Activated T-cell treated with anti-CD3 and anti-CD28 coated beads for 4 hours (primary cell): ENCODE results near the gene PCBP2.
"Not testable (repeated sequence)": the region's sequence is repeated elsewhere in the genome, so short reads cannot be mapped to it uniquely, and the experiment has no call there.

Experiments used
- DNase-seq: peaks from one replicate; pipeline ENCODE4 v3.0.0-alpha.2; 2020

The PCBP2 gene

GRCh38 chr12:53441040-53441833, 10.7 kb upstream of the PCBP2 start, which contains the start of gene PRR13:
Gene PRR13, plus strand, starts transcription at chr12:53441734. Its CDS starts 981 bp downstream, at chr12:53442715.
- peak; percentile 98 for DNase-seq

- DNase-seq, result no peak
These were observed 7.9 kb upstream of the PCBP2 start for GRCh38 chr12:53443955-53444354.

- not testable (repeated sequence) for DNase-seq
These were observed 7.1 kb upstream of the PCBP2 start for GRCh38 chr12:53444593-53445325.

- DNase-seq, result no peak
These were observed 966 bp upstream of the PCBP2 start for GRCh38 chr12:53450936-53451335.

- peak; percentile 71 for DNase-seq
These were observed 516 bp downstream of the PCBP2 start for GRCh38 chr12:53452159-53453077.

GRCh38 chr12:53453953-53454640, 2.2 kb downstream of the PCBP2 start:
- DNase-seq, result no peak

- no peak for DNase-seq
These were observed 2.8 kb downstream of the PCBP2 start for GRCh38 chr12:53454707-53455106.

- no peak for DNase-seq
These were observed 4.9 kb downstream of the PCBP2 start for GRCh38 chr12:53456654-53457366.

- DNase-seq, result no peak
These were observed 7.2 kb downstream of the PCBP2 start for GRCh38 chr12:53459097-53459496.

- DNase-seq, result no peak
These were observed 9.2 kb downstream of the PCBP2 start for GRCh38 chr12:53461059-53461458.

GRCh38 chr12:53461591-53461990, 9.7 kb downstream of the PCBP2 start:
- DNase-seq, result no peak

GRCh38 chr12:53462935-53463334, 11.0 kb downstream of the PCBP2 start:
- no peak for DNase-seq

GRCh38 chr12:53463802-53464560, 12.1 kb downstream of the PCBP2 start:
- no peak for DNase-seq

GRCh38 chr12:53464685-53465418, 12.9 kb downstream of the PCBP2 start:
- no peak for DNase-seq

GRCh38 chr12:53465679-53466078, 13.8 kb downstream of the PCBP2 start:
- no peak for DNase-seq

- no peak for DNase-seq
These were observed 14.7 kb downstream of the PCBP2 start for GRCh38 chr12:53466640-53467039.

GRCh38 chr12:53467082-53467481, 15.2 kb downstream of the PCBP2 start:
- no peak for DNase-seq

- no peak for DNase-seq
These were observed 16.0 kb downstream of the PCBP2 start for GRCh38 chr12:53467880-53468279.

- DNase-seq, result no peak
These were observed 16.4 kb downstream of the PCBP2 start for GRCh38 chr12:53468282-53468681.

- DNase-seq, result no peak
These were observed 20.2 kb downstream of the PCBP2 start for GRCh38 chr12:53472056-53472582.
